Keratinocyte (primary cell): Measurements from ENCODE around the gene PLXNB1. TPM values are rescaled to one million over a fixed set of nuclear protein-coding genes. Genes with fewer than 3 reads are reported as not detected.
A peak's percentile ranks its signal among the peaks of the same experiment; 100 is the strongest.

Source experiments
- DNase-seq: peaks from one replicate; pipeline ENCODE4 v3.0.0-alpha.2; 2011; ENCODE audit warnings: low read depth, missing footprints, low spot score
- FAIRE-seq: peaks from 2 replicates; lab custom pipeline; 2011; peaks lifted over from hg19 to GRCh38; lab: Jason Lieb, UNC
- H2AFZ ChIP-seq: 2 replicates; pipeline ENCODE4 v1.6.0; 2012; ENCODE audit warnings: low read length, control low read depth, inconsistent platforms; ENCODE audit not compliant: control insufficient read depth
- H3K27ac ChIP-seq: 2 replicates; pipeline ENCODE4 v1.5.1; 2011; ENCODE audit warnings: low read length; ENCODE audit not compliant: control insufficient read depth, insufficient read depth
- H3K27me3 ChIP-seq: 3 replicates; pipeline ENCODE4 v1.6.0; 2011; ENCODE audit warnings: low read length; ENCODE audit not compliant: control insufficient read depth, insufficient read depth; ENCODE audit errors: extremely low read depth
- H3K36me3 ChIP-seq, 2 experiments: 2 replicates in 1 of 2; 3 replicates in 1 of 2; pipeline ENCODE4 v1.5.1; 2011; ENCODE audit warnings: low read length in 2 of 2, mild to moderate bottlenecking in 1 of 2; ENCODE audit not compliant: control insufficient read depth in 2 of 2, insufficient read depth in 2 of 2; ENCODE audit errors: extremely low read depth in 1 of 2
- H3K4me1 ChIP-seq: 3 replicates; pipeline ENCODE4 v1.5.1; 2011; ENCODE audit warnings: low read length; ENCODE audit not compliant: control insufficient read depth, insufficient read depth; ENCODE audit errors: extremely low read depth
- H3K4me2 ChIP-seq: 3 replicates; pipeline ENCODE4 v1.6.0; 2011; ENCODE audit warnings: low read depth, low read length; ENCODE audit not compliant: control insufficient read depth, insufficient read depth; ENCODE audit errors: extremely low read depth
- H3K4me3 ChIP-seq, 3 experiments: fragments of 200-600 bp in 1 of 3; sonication (generic) in 1 of 3; 2 replicates in 2 of 3; 3 replicates in 1 of 3; pipeline ENCODE4 v1.5.1; 2011 to 2016; ENCODE audit warnings: low read length in 3 of 3, mild to moderate bottlenecking in 3 of 3, control low read depth in 2 of 3, inconsistent platforms in 1 of 3, low read depth in 1 of 3, mixed read lengths in 1 of 3, mixed run types in 1 of 3, moderate library complexity in 1 of 3; ENCODE audit not compliant: control insufficient read depth in 2 of 3, insufficient read depth in 2 of 3; ENCODE audit errors: extremely low read depth in 1 of 3
- H3K79me2 ChIP-seq: 2 replicates; pipeline ENCODE4 v1.6.0; 2012; ENCODE audit warnings: low read length; ENCODE audit not compliant: control insufficient read depth, insufficient read depth
- H3K9ac ChIP-seq: 3 replicates; pipeline ENCODE4 v1.6.0; 2011; ENCODE audit warnings: low read length; ENCODE audit not compliant: control insufficient read depth, insufficient read depth; ENCODE audit errors: extremely low read depth
- H3K9me1 ChIP-seq: 3 replicates; pipeline ENCODE4 v1.6.0; 2011; ENCODE audit warnings: low read length; ENCODE audit not compliant: control insufficient read depth, insufficient read depth; ENCODE audit errors: extremely low read depth
- H3K9me3 ChIP-seq: 2 replicates; pipeline ENCODE4 v1.5.1; 2012; ENCODE audit warnings: low read depth, low read length; ENCODE audit not compliant: control insufficient read depth
- H4K20me1 ChIP-seq: 3 replicates; pipeline ENCODE4 v1.6.0; 2011; ENCODE audit warnings: low read length; ENCODE audit not compliant: control insufficient read depth, insufficient read depth; ENCODE audit errors: extremely low read depth
- EZH2 ChIP-seq: IDR thresholded peaks from one replicate; pipeline ENCODE4 v1.6.1; 2012; ENCODE audit warnings: inconsistent platforms, mild to moderate bottlenecking, low read length, moderate library complexity
- dilution Hi-C: fragments of 300-500 bp; cut with MboI; formaldehyde crosslinking; loops from one replicate; pipeline ENCODE4 v1.7.0; 2020; ENCODE audit warnings: low sequenced_read_pairs; ENCODE audit not compliant: extremely low pct_ligation_motif_present
- polyA plus RNA-seq, 5 experiments: library from polyadenylated mRNA; depleted of rRNA in 3 of 5; stranded (reverse) in 3 of 5; stranded (forward) in 1 of 5; unstranded in 1 of 5; fragments of >200 nt; gene quantifications; 1 replicate in 1 of 5; 2 replicates in 3 of 5; 3 replicates in 1 of 5; pipeline versions ENCODE4 v1.2.1 to v1.2.3, GENCODE V29; 2011 to 2012; ENCODE audit warnings: missing spikeins in 2 of 5, low read depth in 1 of 5, low replicate concordance in 1 of 5
- TF ChIP-seq, protein P1 (sequence below), 3 experiments: IDR thresholded peaks in 1 of 3; conservative IDR thresholded peaks in 1 of 3; optimal IDR thresholded peaks in 1 of 3; 2 replicates in 2 of 3; 3 replicates in 1 of 3; pipeline versions ENCODE3 to v1.5.1; 2011; ENCODE audit warnings: low read length in 3 of 3, mild to moderate bottlenecking in 3 of 3, moderate library complexity in 2 of 3, control low read depth in 1 of 3, inconsistent platforms in 1 of 3; ENCODE audit not compliant: insufficient read depth in 2 of 3; ENCODE audit errors: extremely low read depth in 1 of 3

The PLXNB1 gene
- polyA plus RNA-seq, 1 donor (not counting 4 experiments of a cell fraction or from before 2014, with no cell fraction given): 83.0 TPM

DNA sequence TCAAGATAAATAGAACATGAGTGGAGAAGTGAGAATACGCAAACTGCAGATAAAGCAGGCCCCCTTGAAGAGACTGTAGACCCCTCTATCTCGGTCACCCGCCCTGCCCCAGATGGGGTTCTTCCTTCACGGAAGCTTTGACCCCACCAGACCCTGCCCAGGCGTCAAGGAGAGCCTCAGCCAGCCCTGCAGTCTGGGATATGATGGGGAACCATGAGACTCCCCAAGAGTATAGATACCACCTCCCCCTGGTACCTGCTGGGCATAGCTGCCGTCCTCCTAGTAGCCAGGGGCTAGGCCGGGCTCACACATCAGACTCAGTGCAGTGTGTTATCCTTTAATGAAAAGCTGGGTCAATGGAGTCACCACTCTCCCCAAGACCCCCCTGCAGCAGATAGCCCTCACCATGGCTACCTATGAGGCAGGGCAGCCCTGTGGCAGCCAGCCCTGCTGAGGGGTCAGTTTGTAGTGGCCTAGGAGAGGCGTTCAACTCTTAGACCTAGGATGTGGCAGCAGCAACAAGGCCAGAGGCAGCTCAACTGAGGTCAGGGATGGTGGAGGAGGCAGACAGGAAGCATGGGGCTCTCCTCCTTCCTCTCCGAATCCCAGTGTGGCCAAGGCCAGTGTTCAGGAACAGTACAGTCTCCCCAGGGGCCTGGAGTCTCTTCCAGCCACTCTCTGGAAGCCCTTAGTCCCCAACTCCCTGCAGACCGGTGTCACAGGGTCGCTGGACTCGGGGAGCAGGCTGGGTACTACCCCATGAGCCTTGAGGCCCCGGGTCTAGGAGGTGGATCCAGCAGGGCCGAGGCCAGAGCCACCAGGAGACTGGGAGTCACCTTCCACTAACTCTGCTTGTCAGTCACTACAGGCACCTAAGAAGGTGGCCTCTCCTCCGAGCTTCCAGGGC lies 26.1 kb downstream of the PLXNB1 start:
- H3K9ac ChIP-seq: no peak overlapping the region
- no peaks in the 10 kb centered on the region for H3K27me3 ChIP-seq
- no peaks in the 10 kb centered on the region for H3K79me2 ChIP-seq
- H3K9me3 ChIP-seq: no peaks in the 10 kb centered on the region
- peaks cover 3% of the 10 kb centered on the region for H4K20me1 ChIP-seq
- no peak overlapping the region for H3K27ac ChIP-seq
- FAIRE-seq: no peak
- no peak for DNase-seq
- H3K9me1 ChIP-seq: no peaks in the 10 kb centered on the region
- peaks cover 23% of the 10 kb centered on the region for H3K4me1 ChIP-seq
- no peak overlapping the region for H2AFZ ChIP-seq
- TF ChIP-seq EZH2: no peak
- TF ChIP-seq, protein P1, sequence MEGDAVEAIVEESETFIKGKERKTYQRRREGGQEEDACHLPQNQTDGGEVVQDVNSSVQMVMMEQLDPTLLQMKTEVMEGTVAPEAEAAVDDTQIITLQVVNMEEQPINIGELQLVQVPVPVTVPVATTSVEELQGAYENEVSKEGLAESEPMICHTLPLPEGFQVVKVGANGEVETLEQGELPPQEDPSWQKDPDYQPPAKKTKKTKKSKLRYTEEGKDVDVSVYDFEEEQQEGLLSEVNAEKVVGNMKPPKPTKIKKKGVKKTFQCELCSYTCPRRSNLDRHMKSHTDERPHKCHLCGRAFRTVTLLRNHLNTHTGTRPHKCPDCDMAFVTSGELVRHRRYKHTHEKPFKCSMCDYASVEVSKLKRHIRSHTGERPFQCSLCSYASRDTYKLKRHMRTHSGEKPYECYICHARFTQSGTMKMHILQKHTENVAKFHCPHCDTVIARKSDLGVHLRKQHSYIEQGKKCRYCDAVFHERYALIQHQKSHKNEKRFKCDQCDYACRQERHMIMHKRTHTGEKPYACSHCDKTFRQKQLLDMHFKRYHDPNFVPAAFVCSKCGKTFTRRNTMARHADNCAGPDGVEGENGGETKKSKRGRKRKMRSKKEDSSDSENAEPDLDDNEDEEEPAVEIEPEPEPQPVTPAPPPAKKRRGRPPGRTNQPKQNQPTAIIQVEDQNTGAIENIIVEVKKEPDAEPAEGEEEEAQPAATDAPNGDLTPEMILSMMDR (optimal IDR thresholded peaks at IDR 0.05 in 1 of 3, IDR thresholded peaks at IDR 0.05 in 1 of 3, conservative IDR thresholded peaks at IDR 0.05 in 1 of 3; ENCODE audit: extremely low read depth in 1 of 3, insufficient read depth in 2 of 3, low read length in 3 of 3): no peak
- no peak overlapping the region for H3K4me2 ChIP-seq
- dilution Hi-C loops: no loop called here
- H3K36me3 ChIP-seq: peaks cover 45 to 60% of the 10 kb centered on the region in 2 experiments
- no peak overlapping the region for H3K4me3 ChIP-seq

DNA sequence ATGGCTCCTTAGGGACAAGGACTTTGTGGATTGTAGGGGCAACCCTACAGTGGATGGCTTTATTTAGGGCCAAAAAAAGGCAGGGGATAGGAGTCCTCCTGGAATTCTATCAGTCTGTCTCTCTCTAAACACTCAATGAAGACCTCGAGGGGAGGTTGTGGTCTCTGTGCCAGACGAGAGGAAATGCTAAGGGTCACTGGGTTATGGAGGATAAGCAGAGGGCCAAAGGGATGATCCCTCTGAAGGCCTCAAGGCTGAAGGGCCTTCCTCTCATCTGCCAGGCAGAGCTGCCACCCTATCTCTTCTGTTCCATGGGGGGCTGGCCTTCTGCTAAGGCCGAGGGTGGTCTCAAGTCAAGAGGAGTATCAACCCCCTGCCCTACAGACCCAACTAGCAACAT lies 27.0 kb downstream of the PLXNB1 start:
- no peak for DNase-seq
- no peaks in the 10 kb centered on the region for H3K79me2 ChIP-seq
- dilution Hi-C loops: no loop called here
- peak; percentile 67 for FAIRE-seq
- H3K27me3 ChIP-seq: no peaks in the 10 kb centered on the region
- H3K27ac ChIP-seq: peak overlapping the region; percentile 79
- no peaks in the 10 kb centered on the region for H4K20me1 ChIP-seq
- TF ChIP-seq, protein P1 (optimal IDR thresholded peaks at IDR 0.05 in 1 of 3, IDR thresholded peaks at IDR 0.05 in 1 of 3, conservative IDR thresholded peaks at IDR 0.05 in 1 of 3; ENCODE audit: extremely low read depth in 1 of 3, insufficient read depth in 2 of 3, low read length in 3 of 3): no peak
- no peak for TF ChIP-seq EZH2
- H2AFZ ChIP-seq: no peak overlapping the region
- H3K4me1 ChIP-seq: peaks cover 23% of the 10 kb centered on the region
- H3K36me3 ChIP-seq: peaks cover 38 to 52% of the 10 kb centered on the region in 2 experiments
- no peak overlapping the region for H3K4me2 ChIP-seq
- no peak overlapping the region for H3K4me3 ChIP-seq
- no peaks in the 10 kb centered on the region for H3K9me1 ChIP-seq
- H3K9me3 ChIP-seq: no peaks in the 10 kb centered on the region
- H3K9ac ChIP-seq: no peak overlapping the region
